Thyroid gland (tissue), 4 donors: ENCODE measurements around the gene AMZ2. TPM values are rescaled to one million over a fixed set of nuclear protein-coding genes. Genes with fewer than 3 reads are reported as not detected.
"Not testable (repeated sequence)": the region's sequence is repeated elsewhere in the genome, so short reads cannot be mapped to it uniquely, and the experiment has no call there.

ENCODE experiments used
- DNase-seq, 2 donors: peaks; one replicate each; pipeline ENCODE4 v3.0.0-alpha.2; 2019
- H3K27ac ChIP-seq, 3 donors: fragments of 200-600 bp; sonication (generic); 1 replicate in 2 of 3; 2 replicates in 1 of 3; pipeline ENCODE4 v1.5.1; 2016 to 2019; ENCODE audit warnings: mild to moderate bottlenecking in 1 of 3, moderate library complexity in 1 of 3
- H3K27me3 ChIP-seq: fragments of 200-600 bp; sonication (generic); one replicate; pipeline ENCODE4 v1.5.1; 2019
- H3K36me3 ChIP-seq, 2 donors: fragments of 200-600 bp; sonication (generic); one replicate each; pipeline ENCODE4 v1.5.1; 2016 to 2019
- H3K4me1 ChIP-seq, 2 donors: fragments of 200-600 bp; sonication (generic); one replicate each; pipeline ENCODE4 v1.5.1; 2017 to 2019
- H3K4me3 ChIP-seq, 3 donors: fragments of 200-600 bp; sonication (generic); replicated peaks in 1 of 3; 1 replicate in 2 of 3; 2 replicates in 1 of 3; pipeline ENCODE4 v1.5.1; 2016; ENCODE audit warnings: mild to moderate bottlenecking in 1 of 3
- H3K9me3 ChIP-seq: fragments of 200-600 bp; sonication (generic); one replicate; pipeline ENCODE4 v1.5.1; 2017
- CTCF ChIP-seq, 6 experiments: fragments of 200-600 bp in 3 of 6; fragments of 450-650 bp in 3 of 6; sonication (generic) in 3 of 6; IDR thresholded peaks; one replicate each; pipeline ENCODE4 v1.5.1; 2016 to 2019; ENCODE audit warnings: antibody characterized with exemption in 6 of 6, mild to moderate bottlenecking in 2 of 6, inconsistent platforms in 1 of 6, moderate library complexity in 1 of 6
- POLR2A ChIP-seq, 2 donors: fragments of 450-650 bp; IDR thresholded peaks; one replicate each; pipeline ENCODE4 v1.6.1; 2017; ENCODE audit warnings: antibody characterized with exemption in 2 of 2, mild to moderate bottlenecking in 2 of 2, moderate library complexity in 1 of 2
- WGBS, 2 donors: methylation state at CpG; one replicate each; pipeline ENCODE4 v1.1.5; 2017; 5-methylcytosine and 5-hydroxymethylcytosine counted together
- intact Hi-C: fragments of 100-400 bp; cut with DNase I; formaldehyde crosslinking; loops from one replicate; pipeline ENCODE4 v1.15.1; 2023
- total RNA-seq, 4 donors: library from RNA; depleted of rRNA; stranded (reverse); fragments of >200 nt; gene quantifications; one replicate each; pipeline ENCODE4 v1.2.3, GENCODE V29; 2016

Gene AMZ2
- total RNA-seq, 4 donors from 2014 or later = 25.0 to 72.1 (median 63.1) TPM

- H3K36me3 ChIP-seq = no peaks in the 10 kb centered on the region
Observed at GRCh38 chr17:68205808-68206720, 41.8 kb upstream of the AMZ2 start.

GRCh38 chr17:68207651-68208253 lies 40.1 kb upstream of the AMZ2 start:
- 90 to 97% methylated on average over 16 to 26 of the region's 37 CpGs for WGBS, 2 donors
- TF ChIP-seq CTCF (IDR thresholded peaks at IDR 0.05) = no peak
- TF ChIP-seq POLR2A (IDR thresholded peaks at IDR 0.05) = no peak
- H3K9me3 ChIP-seq = no peaks in the 10 kb centered on the region
- no peaks in the 10 kb centered on the region for H3K36me3 ChIP-seq
- intact Hi-C loops = no loop called here
- H3K4me1 ChIP-seq = peaks cover 6 to 8% of the 10 kb centered on the region in 2 donors
- DNase-seq = no peak
- H3K4me3 ChIP-seq = no peak overlapping the region
- H3K27ac ChIP-seq = no peak overlapping the region
- no peaks in the 10 kb centered on the region for H3K27me3 ChIP-seq

More at GRCh38 chr17:68205808-68206720, 41.8 kb upstream of the AMZ2 start:
- peak; percentile 40 to 45 for DNase-seq
- H3K4me3 ChIP-seq = peak overlapping the region; percentile 31 to 92 (median 83)
- H3K4me1 ChIP-seq = peaks cover 8% of the 10 kb centered on the region in 2 donors
- intact Hi-C loops = no loop called here
- H3K9me3 ChIP-seq = no peaks in the 10 kb centered on the region
- WGBS, 2 donors = 1% methylated on average over 20 to 29 of the region's 50 CpGs
- TF ChIP-seq CTCF (IDR thresholded peaks at IDR 0.05) (no peak), POLR2A (IDR thresholded peaks at IDR 0.05) (no peak)
- no peaks in the 10 kb centered on the region for H3K27me3 ChIP-seq
- H3K27ac ChIP-seq = peak overlapping the region; percentile 73 to 83 (median 74)

GRCh38 chr17:68208651-68209050 lies 39.2 kb upstream of the AMZ2 start:
- H3K4me1 ChIP-seq, intact Hi-C loops, H3K27me3 ChIP-seq, H3K9me3 ChIP-seq, H3K36me3 ChIP-seq, H3K4me3 ChIP-seq, DNase-seq, H3K27ac ChIP-seq: not testable (repeated sequence)
- 95 to 96% methylated on average over 19 of the region's 19 CpGs for WGBS, 2 donors

- H3K9me3 ChIP-seq, intact Hi-C loops, H3K4me3 ChIP-seq, H3K27ac ChIP-seq, DNase-seq, H3K36me3 ChIP-seq, H3K27me3 ChIP-seq, H3K4me1 ChIP-seq: not testable (repeated sequence)
- 94 to 99% methylated on average over 13 of the region's 13 CpGs for WGBS, 2 donors
Observed at GRCh38 chr17:68209191-68209900, 38.5 kb upstream of the AMZ2 start.

GRCh38 chr17:68210570-68211315 lies 37.1 kb upstream of the AMZ2 start:
- no peaks in the 10 kb centered on the region for H3K36me3 ChIP-seq
- no peak for DNase-seq
- no peaks in the 10 kb centered on the region for H3K9me3 ChIP-seq
- H3K4me3 ChIP-seq = no peak overlapping the region
- H3K27me3 ChIP-seq = no peaks in the 10 kb centered on the region
- TF ChIP-seq CTCF (IDR thresholded peaks at IDR 0.05) = no peak
- 86 to 92% methylated on average over 10 of the region's 10 CpGs for WGBS, 2 donors
- H3K27ac ChIP-seq = no peak overlapping the region
- peaks cover 0 to 3% of the 10 kb centered on the region in 2 donors for H3K4me1 ChIP-seq
- intact Hi-C loops = no loop called here

GRCh38 chr17:68213428-68214411 lies 34.1 kb upstream of the AMZ2 start:
- H3K4me3 ChIP-seq, H3K9me3 ChIP-seq, H3K27ac ChIP-seq, H3K4me1 ChIP-seq, intact Hi-C loops, H3K27me3 ChIP-seq, H3K36me3 ChIP-seq, DNase-seq: not testable (repeated sequence)
- 76 to 82% methylated on average over 11 of the region's 11 CpGs for WGBS, 2 donors

GRCh38 chr17:68215453-68215852 lies 32.4 kb upstream of the AMZ2 start:
- DNase-seq, H3K27me3 ChIP-seq, H3K36me3 ChIP-seq, H3K4me3 ChIP-seq, H3K9me3 ChIP-seq, H3K27ac ChIP-seq, intact Hi-C loops, H3K4me1 ChIP-seq: not testable (repeated sequence)
- WGBS, 2 donors = 65 to 79% methylated on average over 5 of the region's 5 CpGs

- H3K27ac ChIP-seq, H3K4me3 ChIP-seq, H3K4me1 ChIP-seq, H3K36me3 ChIP-seq, H3K9me3 ChIP-seq, DNase-seq, intact Hi-C loops, H3K27me3 ChIP-seq: not testable (repeated sequence)
- WGBS, 2 donors = 97 to 99% methylated on average over 5 of the region's 5 CpGs
Observed at GRCh38 chr17:68219429-68219828, 28.4 kb upstream of the AMZ2 start.
